Activated CD4-positive, alpha-beta T cell treated with anti-CD3 and anti-CD28 coated beads, Interleukin-2, amount 10 ng/mL, durations not matched to agents 24 days and 14 days (primary cell): ENCODE results near the gene ELOVL7. TPM values are rescaled to one million over a fixed set of nuclear protein-coding genes. Genes with fewer than 3 reads are reported as not detected.
A peak's percentile ranks its signal among the peaks of the same experiment; 100 is the strongest.
"Not testable (repeated sequence)": the region's sequence is repeated elsewhere in the genome, so short reads cannot be mapped to it uniquely, and the experiment has no call there.

Experiments
- DNase-seq: peaks from one replicate; pipeline ENCODE4 v3.0.0; 2022
- H3K27ac Mint-ChIP-seq: one replicate; pipeline ENCODE4 v1.8.0; 2022; ENCODE audit warnings: mild to moderate bottlenecking, mixed read lengths
- H3K27me3 Mint-ChIP-seq: one replicate; pipeline ENCODE4 v1.8.0; 2022; ENCODE audit warnings: mixed read lengths
- H3K36me3 Mint-ChIP-seq: one replicate; pipeline ENCODE4 v1.8.0; 2022; ENCODE audit warnings: low read depth, mild to moderate bottlenecking, mixed read lengths
- H3K4me1 Mint-ChIP-seq: one replicate; pipeline ENCODE4 v1.8.0; 2021; ENCODE audit warnings: mixed read lengths
- H3K4me3 Mint-ChIP-seq: one replicate; pipeline ENCODE4 v1.8.0; 2022; ENCODE audit warnings: mild to moderate bottlenecking, moderate library complexity, mixed read lengths
- H3K9me3 Mint-ChIP-seq: one replicate; pipeline ENCODE4 v1.8.0; 2021; ENCODE audit warnings: mixed read lengths
- intact Hi-C: fragments of 100-400 bp; cut with micrococcal nuclease; formaldehyde crosslinking; loops from one replicate; pipeline ENCODE4 v1.15.1; 2023
- total RNA-seq: library from RNA; stranded (reverse); gene quantifications from 2 replicates; pipeline ENCODE4 v1.2.3, GENCODE V29; 2022

ELOVL7 gene
- total RNA-seq = 0.56 and 1.1 TPM in 2 replicates

DNA sequence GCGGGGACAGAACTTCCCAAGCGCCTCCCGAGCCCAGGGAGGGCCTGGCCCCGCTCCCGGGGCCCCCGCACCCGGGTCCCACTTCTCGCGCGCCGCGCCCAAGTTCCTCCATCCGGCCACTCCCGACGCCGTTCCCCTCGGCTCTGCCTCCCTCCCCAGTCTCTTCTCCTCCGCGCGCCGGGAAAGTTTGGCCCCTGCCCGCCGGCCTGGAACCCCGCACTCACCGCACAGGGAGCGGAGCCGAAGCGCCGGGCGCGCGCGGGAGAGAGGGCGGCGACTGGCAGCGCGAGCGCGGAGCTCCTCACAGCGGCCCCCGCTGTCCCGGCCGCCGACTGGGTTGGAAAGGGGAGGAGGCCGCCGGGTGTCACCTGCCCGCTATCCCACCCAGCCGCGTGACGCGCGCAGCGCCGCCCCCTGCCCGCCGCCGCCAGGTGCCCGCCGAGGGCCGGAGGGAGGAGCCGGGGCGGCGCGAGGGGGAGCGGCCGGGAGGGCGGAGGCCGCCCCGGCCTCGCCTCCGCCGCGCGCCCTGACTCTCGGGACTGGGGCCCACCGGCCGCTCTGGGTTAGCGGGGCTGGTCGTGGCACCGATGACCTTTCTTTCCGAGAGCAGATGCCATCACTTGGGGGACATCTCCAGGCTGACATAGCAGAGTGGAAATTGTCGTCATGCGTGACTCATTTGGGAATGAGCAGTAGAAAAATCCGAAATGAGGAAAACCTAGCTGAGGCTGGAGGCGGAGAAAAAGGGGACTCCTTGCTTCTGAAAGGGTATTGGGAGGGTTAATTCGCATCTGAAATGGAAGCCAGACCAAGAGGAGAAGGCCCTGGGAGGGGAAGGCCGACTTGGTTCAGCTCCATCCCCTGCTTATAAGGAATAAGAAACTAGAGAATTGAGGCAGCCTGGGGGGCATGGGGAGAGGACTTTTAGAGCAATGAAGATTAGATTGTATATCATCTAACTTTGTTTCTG is at the start of gene ELOVL7:
Gene ELOVL7, minus strand, starts transcription at position 334 of the 970 bp plus-strand sequence. CDS start 56,872 bp downstream, outside the sequence.
- Mint-ChIP-seq H3K9me3 (no peaks in the 10 kb centered on the region), H3K4me1 (peaks cover 11% of the 10 kb centered on the region), H3K4me3 (peak within 1 kb of the TSS; percentile 84), H3K27ac (no peak within 1 kb of the TSS), H3K27me3 (peaks cover 54% of the 10 kb centered on the region), H3K36me3 (no peaks in the 10 kb centered on the region)
- intact Hi-C loops = loop anchor here (2.0 to 5.0 kb wide), 2 partner anchors 103 to 145 kb away; partner anchors contain the start of genes ERCC8 and NDUFAF2
- peak; percentile 85 for DNase-seq

DNA sequence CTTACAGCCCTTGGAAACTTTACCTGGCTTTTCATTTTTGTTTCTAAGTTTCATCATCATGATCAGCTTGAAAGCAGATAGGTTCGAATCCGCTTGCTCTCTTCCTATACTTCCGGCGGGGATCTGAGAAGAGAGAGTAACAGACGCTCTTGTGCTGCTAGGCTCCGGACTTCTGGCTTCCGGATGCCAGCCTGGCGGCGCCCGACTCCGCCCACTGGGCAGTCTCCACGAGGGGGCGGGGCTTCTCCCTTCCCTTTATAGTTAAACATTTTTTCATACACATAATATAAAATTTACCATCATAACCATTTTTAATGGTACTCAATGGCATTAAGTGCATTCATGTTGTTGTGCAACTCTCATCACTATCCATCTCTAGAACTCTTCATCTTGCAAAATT is 49.5 kb upstream of the ELOVL7 start:
- Mint-ChIP-seq H3K27me3 (no peaks in the 10 kb centered on the region), H3K4me3 (no peak overlapping the region), H3K4me1 (peaks cover 1% of the 10 kb centered on the region), H3K9me3 (no peaks in the 10 kb centered on the region), H3K27ac (no peak overlapping the region), H3K36me3 (peaks cover 8% of the 10 kb centered on the region)
- intact Hi-C loops = no loop called here
- no peak for DNase-seq

DNA sequence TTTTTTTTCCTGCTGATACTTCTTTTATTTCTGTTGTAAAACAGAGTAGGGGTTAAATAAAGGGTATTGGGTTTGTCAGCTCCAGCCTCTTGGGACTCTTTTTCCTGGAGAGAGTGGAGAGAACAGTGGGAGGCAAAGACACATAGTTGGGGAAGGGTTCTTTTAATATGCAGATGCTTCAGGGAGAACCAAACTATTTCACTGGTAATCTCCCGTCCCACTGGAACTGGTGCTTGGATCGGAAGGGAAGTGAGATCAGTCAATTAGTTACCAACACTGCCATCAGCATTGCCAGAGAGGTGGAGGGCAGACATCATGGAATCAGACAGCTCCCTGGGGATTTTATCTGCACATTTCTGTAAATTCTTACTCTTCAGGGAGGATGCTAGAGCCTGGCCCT is 47.6 kb upstream of the ELOVL7 start:
- H3K27ac Mint-ChIP-seq = no peak overlapping the region
- H3K4me1 Mint-ChIP-seq = peaks cover 1% of the 10 kb centered on the region

DNA sequence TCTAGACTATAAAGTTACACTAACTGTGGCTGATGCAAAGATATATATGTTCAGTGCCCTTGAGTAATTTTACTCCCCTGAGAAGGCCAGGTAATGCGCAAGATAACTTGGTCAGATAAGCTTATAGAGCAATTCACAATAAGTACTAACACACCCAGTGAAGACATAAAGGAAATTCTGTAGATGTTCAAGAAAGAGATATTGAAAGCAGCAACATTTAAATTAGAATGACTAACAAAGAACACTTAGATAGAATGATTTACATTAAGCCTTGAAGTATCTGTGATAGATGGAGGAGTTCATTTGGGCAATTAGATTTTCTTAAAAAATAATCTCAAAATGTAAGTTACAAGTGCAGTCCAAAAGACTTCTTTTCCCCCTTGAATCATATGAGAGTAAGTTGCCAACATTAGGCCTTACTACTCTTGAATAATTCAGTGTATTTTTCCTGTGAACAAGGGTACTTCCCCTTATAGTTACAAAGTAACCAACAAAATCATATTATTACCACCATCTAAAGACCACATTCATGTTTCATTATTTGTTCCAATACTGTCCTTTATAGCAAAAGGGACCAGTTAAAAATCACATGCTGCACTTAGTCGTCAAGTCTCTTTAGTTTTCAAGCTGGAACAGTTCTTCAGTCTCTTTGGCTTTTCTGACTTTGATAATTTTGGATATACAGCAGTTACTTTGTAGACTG is 44.4 kb upstream of the ELOVL7 start:
- Mint-ChIP-seq H3K4me1 (peaks cover 1% of the 10 kb centered on the region), H3K4me3 (no peak overlapping the region), H3K27ac (no peak overlapping the region), H3K36me3 (peaks cover 4% of the 10 kb centered on the region), H3K27me3 (no peaks in the 10 kb centered on the region), H3K9me3 (no peaks in the 10 kb centered on the region)
- intact Hi-C loops = no loop called here
- no peak for DNase-seq

More for the DNA sequence above, 47.6 kb upstream of the ELOVL7 start:
- intact Hi-C loops = no loop called here
- no peak overlapping the region for H3K4me3 Mint-ChIP-seq
- H3K36me3 Mint-ChIP-seq = peaks cover 11% of the 10 kb centered on the region
- no peak for DNase-seq
- H3K27me3 Mint-ChIP-seq = no peaks in the 10 kb centered on the region
- no peaks in the 10 kb centered on the region for H3K9me3 Mint-ChIP-seq

DNA sequence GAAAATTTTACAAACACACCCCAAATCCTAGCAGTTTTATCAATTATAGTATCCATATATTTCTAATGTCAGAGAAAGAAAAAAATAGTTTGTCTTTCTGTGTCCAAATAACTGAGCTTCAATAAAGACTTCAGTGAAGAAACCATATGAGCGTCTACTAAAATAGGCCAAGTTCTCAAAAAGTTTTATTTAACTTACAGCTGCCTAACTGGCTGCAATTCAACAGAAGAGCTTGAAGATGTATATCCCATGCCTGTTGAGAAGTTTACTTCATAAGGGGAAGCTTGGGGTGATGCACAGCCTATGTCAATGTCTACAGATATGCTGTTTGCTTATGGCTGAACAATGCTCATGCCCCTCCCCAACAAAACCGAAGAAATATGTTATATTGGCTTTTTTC is 43.7 kb upstream of the ELOVL7 start:
- peaks cover 1% of the 10 kb centered on the region for H3K4me1 Mint-ChIP-seq
- DNase-seq = no peak
- H3K9me3 Mint-ChIP-seq = no peaks in the 10 kb centered on the region
- H3K27ac Mint-ChIP-seq = no peak overlapping the region
- no peaks in the 10 kb centered on the region for H3K27me3 Mint-ChIP-seq
- H3K4me3 Mint-ChIP-seq = no peak overlapping the region
- peaks cover 4% of the 10 kb centered on the region for H3K36me3 Mint-ChIP-seq
- intact Hi-C loops = no loop called here

DNA sequence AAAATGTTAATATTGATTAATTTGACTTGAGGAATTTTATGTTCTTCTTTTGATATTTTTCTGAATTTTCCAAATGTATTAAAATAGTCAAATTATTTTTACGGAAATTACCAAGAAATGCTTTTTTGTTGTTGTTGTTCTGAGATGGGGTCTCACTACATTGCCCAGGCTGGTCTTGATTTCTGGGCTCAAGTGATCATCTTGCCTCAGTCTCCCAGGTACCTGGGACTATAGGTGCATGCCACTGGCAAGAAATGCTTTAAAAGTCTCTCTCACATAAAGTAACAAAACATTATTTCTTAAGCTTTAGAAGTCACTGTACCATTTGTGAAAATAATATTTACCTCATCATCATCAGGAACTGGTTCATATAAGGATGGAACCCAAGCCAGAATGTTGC is 43.0 kb upstream of the ELOVL7 start:
- peaks cover 4% of the 10 kb centered on the region for H3K36me3 Mint-ChIP-seq
- no peak overlapping the region for H3K27ac Mint-ChIP-seq
- intact Hi-C loops = no loop called here

DNA sequence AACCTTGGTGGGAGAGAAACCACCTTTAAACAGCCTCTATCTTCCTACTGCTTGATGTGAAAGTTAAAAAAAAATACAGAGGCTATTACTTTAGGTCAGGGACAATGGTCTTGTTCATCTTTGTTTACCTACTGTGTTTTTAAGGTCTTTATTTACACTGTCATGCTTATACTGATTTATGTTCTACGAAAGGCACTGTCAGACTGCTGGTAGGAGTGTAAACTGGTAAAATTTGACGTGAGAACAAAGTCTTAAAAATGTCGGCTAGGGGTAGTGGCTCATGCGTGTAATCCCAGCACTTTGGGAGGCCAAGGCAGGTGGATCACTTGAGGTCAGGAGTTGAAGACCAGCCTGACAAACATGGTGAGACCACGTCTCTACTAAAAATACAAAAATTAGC is 42.1 kb upstream of the ELOVL7 start:
- DNase-seq = no peak
- intact Hi-C loops = no loop called here
- Mint-ChIP-seq H3K4me1 (peaks cover 1% of the 10 kb centered on the region), H3K9me3 (no peaks in the 10 kb centered on the region), H3K27ac (no peak overlapping the region), H3K27me3 (no peaks in the 10 kb centered on the region), H3K4me3 (no peak overlapping the region), H3K36me3 (peaks cover 4% of the 10 kb centered on the region)

More for the DNA sequence above, 43.0 kb upstream of the ELOVL7 start:
- H3K4me1 Mint-ChIP-seq = peaks cover 1% of the 10 kb centered on the region
- H3K4me3 Mint-ChIP-seq = no peak overlapping the region
- no peak for DNase-seq
- no peaks in the 10 kb centered on the region for H3K9me3 Mint-ChIP-seq
- H3K27me3 Mint-ChIP-seq = no peaks in the 10 kb centered on the region

DNA sequence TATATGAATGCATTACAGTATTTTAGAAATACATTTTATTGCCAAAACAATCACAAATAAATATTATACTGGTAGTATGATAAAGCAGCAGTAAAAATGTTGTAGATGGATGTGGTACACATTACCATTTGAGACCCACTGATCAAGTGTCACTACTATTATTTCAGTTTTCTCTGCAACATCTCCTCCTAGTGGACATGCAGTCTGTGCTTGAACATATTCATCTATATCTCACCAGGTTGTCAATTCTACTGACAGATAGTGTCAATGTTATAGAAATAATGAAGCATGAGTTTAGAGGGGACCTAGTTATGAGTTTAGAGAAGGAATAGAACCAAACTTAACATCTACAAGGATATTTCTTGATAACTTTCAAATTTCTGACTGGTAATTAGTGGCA is 39.2 kb upstream of the ELOVL7 start:
- H3K9me3 Mint-ChIP-seq = peaks cover 8% of the 10 kb centered on the region
- H3K27me3 Mint-ChIP-seq = no peaks in the 10 kb centered on the region
- H3K4me3 Mint-ChIP-seq = no peak overlapping the region
- H3K36me3 Mint-ChIP-seq = peaks cover 4% of the 10 kb centered on the region
- intact Hi-C loops = loop anchor here (2.0 kb wide), 1 partner anchor 206 kb away; no protein-coding TSS in a partner anchor
- no peak for DNase-seq
- no peaks in the 10 kb centered on the region for H3K4me1 Mint-ChIP-seq
- H3K27ac Mint-ChIP-seq = no peak overlapping the region

DNA sequence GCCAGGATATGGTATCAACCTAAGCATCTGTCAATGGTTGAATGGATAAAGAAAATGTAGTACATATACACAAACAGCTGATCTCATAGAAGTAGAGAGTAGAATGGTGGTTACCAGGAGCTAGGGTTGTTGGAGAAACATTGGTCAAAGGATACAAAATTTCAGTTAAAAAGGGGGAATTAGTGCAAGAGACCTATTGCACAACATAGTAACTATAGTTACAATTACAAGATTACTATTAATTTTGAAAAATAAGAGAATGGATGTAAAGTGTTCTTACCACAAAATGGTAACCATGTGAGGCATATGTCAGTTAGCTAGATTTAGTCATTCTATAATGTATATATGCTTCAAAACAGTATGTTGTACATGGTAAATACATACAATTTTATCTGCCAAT is 28.8 kb upstream of the ELOVL7 start:
- no peaks in the 10 kb centered on the region for H3K27me3 Mint-ChIP-seq
- no peak for DNase-seq
- no peaks in the 10 kb centered on the region for H3K4me1 Mint-ChIP-seq
- intact Hi-C loops = no loop called here
- peaks cover 2% of the 10 kb centered on the region for H3K36me3 Mint-ChIP-seq
- no peak overlapping the region for H3K4me3 Mint-ChIP-seq
- H3K9me3 Mint-ChIP-seq = peaks cover 20% of the 10 kb centered on the region
- H3K27ac Mint-ChIP-seq = no peak overlapping the region

DNA sequence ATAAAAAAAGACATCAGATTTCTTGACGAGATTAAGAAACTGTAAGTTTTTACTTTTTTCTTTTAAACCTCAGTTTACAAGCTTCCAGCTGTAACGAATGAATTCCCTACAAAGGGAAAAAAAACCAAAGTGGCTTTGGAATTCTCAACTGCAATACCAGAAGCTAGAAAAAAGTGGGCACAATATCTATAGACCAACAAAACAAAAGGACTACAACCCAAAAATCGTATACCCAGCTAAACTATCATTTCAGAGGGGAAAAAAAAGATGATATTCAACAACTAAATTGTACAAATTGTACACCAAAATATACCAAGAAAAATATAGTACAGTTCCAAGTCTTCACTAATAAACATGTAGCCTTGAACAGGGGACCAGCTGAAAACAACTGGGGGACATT is 26.8 kb upstream of the ELOVL7 start:
- no peak overlapping the region for H3K4me3 Mint-ChIP-seq
- intact Hi-C loops = no loop called here
- no peaks in the 10 kb centered on the region for H3K27me3 Mint-ChIP-seq
- DNase-seq = no peak
- H3K9me3 Mint-ChIP-seq = peaks cover 16% of the 10 kb centered on the region
- H3K27ac Mint-ChIP-seq = no peak overlapping the region
- peaks cover 2% of the 10 kb centered on the region for H3K36me3 Mint-ChIP-seq
- no peaks in the 10 kb centered on the region for H3K4me1 Mint-ChIP-seq

DNA sequence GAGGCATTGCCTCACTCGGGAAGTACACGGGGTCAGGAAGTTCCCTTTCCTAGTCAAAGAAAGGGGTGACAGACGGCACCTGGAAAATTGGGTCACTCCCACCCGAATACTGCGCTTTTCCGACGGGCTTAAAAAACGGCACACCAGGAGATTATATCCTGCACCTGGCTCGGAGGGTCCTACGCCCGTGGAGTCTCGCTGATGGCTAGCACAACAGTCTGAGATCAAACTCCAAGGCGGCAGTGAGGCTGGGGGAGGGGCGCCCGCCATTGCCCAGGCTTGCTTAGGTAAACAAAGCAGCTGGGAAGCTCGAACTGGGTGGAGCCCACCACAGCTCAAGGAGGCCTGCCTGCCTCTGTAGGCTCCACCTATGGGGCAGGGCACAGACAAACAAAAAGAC is 16.5 kb upstream of the ELOVL7 start:
- H3K9me3 Mint-ChIP-seq, H3K27ac Mint-ChIP-seq, H3K27me3 Mint-ChIP-seq, DNase-seq, H3K4me1 Mint-ChIP-seq, H3K4me3 Mint-ChIP-seq, intact Hi-C loops, H3K36me3 Mint-ChIP-seq: not testable (repeated sequence)

DNA sequence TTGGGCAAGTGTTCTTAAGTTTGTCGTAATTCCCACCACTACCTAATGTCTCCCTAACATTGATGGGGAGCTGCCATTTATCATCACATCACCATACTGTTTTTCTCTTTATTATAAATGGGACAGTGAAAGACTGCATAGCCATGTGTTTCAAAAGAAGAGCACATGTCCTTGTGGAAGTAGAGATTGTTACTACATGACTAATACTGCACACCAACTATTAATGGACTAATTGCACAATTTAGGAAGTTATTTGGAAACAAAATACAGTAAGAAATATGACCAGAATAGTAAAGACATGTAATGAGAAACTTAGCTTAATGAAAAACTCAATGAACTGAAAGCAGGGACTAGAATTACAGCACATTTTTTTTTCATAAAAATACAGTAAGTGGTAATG is 12.0 kb upstream of the ELOVL7 start:
- intact Hi-C loops = no loop called here
- Mint-ChIP-seq H3K9me3 (no peaks in the 10 kb centered on the region), H3K4me3 (no peak overlapping the region), H3K27ac (no peak overlapping the region), H3K27me3 (no peaks in the 10 kb centered on the region), H3K4me1 (no peaks in the 10 kb centered on the region), H3K36me3 (no peaks in the 10 kb centered on the region)
- no peak for DNase-seq

DNA sequence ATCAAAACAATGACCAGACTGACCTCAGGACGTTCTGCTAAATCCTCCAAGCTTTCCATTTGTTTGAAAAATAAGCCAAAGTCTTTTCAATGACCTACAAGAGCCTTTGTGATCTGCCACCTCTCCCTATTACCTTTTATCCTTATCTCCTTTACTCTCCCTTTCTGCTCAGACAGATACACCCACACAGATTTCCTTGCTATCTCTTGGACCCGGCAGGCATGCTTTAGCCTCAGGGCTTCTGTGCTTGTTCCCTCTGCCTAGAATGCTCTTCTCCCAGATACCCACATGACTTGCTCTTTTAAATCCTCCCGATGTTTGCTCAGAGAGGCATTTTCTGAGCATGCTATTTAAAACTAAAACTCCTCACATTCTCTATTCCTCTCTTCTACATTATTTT is 8.9 kb upstream of the ELOVL7 start:
- H3K4me3 Mint-ChIP-seq = no peak overlapping the region

DNA sequence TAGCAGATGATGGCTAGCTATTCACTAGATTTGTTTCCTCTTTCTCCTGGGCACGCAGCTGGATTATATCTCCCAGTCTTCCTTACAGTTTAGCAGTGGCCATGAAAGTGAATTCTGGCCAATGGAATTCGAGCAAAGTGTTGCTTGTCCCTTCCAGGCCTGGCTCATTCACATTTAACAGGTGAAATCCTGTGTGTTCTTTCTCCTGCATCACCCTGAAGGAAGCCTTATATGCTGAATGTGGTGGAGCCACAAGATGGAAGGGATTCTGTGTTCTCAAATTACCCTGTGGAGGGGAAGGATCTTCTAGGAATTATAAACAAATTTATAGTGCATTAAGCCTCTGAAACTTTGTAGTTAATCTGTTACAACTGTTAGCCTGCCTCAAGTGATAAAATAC is 8.2 kb upstream of the ELOVL7 start:
- intact Hi-C loops = no loop called here
- no peaks in the 10 kb centered on the region for H3K9me3 Mint-ChIP-seq
- no peaks in the 10 kb centered on the region for H3K4me1 Mint-ChIP-seq
- H3K27me3 Mint-ChIP-seq = peaks cover under 1% of the 10 kb centered on the region
- H3K4me3 Mint-ChIP-seq = no peak overlapping the region
- no peak for DNase-seq
- H3K36me3 Mint-ChIP-seq = no peaks in the 10 kb centered on the region
- H3K27ac Mint-ChIP-seq = no peak overlapping the region

More for the DNA sequence above, 8.9 kb upstream of the ELOVL7 start:
- Mint-ChIP-seq H3K36me3 (no peaks in the 10 kb centered on the region), H3K9me3 (no peaks in the 10 kb centered on the region), H3K27ac (no peak overlapping the region), H3K4me1 (no peaks in the 10 kb centered on the region), H3K27me3 (no peaks in the 10 kb centered on the region)
- intact Hi-C loops = no loop called here
- DNase-seq = no peak
